HFFc6 (cell line): ENCODE data around the gene HECTD1. TPM values are rescaled to one million over a fixed set of nuclear protein-coding genes. Genes with fewer than 3 reads are reported as not detected.
"Not testable (repeated sequence)": the region's sequence is repeated elsewhere in the genome, so short reads cannot be mapped to it uniquely, and the experiment has no call there.

Source experiments
- DNase-seq: peaks from one replicate; pipeline ENCODE4 v3.0.0-alpha.2; 2018
- H3K27ac Mint-ChIP-seq: 2 replicates; pipeline ENCODE4 v1.8.0; 2020; ENCODE audit warnings: mild to moderate bottlenecking, mixed read lengths
- H3K27me3 Mint-ChIP-seq: 2 replicates; pipeline ENCODE4 v1.8.0; 2021; ENCODE audit warnings: mild to moderate bottlenecking, moderate library complexity, mixed read lengths; ENCODE audit not compliant: insufficient read depth
- H3K36me3 Mint-ChIP-seq: 2 replicates; pipeline ENCODE4 v1.8.0; 2021; ENCODE audit warnings: low read depth, mixed read lengths
- H3K4me1 Mint-ChIP-seq: 2 replicates; pipeline ENCODE4 v1.8.0; 2020; ENCODE audit warnings: low read depth, mixed read lengths
- H3K4me3 Mint-ChIP-seq: 2 replicates; pipeline ENCODE4 v1.8.0; 2020; ENCODE audit warnings: mild to moderate bottlenecking, moderate library complexity, mixed read lengths
- H3K9me3 Mint-ChIP-seq: 2 replicates; pipeline ENCODE4 v1.8.0; 2020; ENCODE audit warnings: mild to moderate bottlenecking, mixed read lengths
- total RNA-seq, 6 experiments: library from RNA; stranded (reverse); fragmentation: NEBNext Ultra II Directional; extraction: Animal tissue kit (Norgen Biotek cat#: 25700); gene quantifications; 2 replicates in 1 of 6; 3 replicates in 5 of 6; pipeline ENCODE4 v1.2.3, GENCODE V29; 2021
- TF ChIP-seq, protein P1 (sequence below): fragments of 200-600 bp; sonication (generic); IDR thresholded peaks from 2 replicates; pipeline ENCODE4 v1.5.0; 2021; ENCODE audit warnings: antibody characterized with exemption, mild to moderate bottlenecking

The HECTD1 gene
- total RNA-seq, 6 experiments from 2014 or later: 125 to 153 (median 145) TPM

DNA sequence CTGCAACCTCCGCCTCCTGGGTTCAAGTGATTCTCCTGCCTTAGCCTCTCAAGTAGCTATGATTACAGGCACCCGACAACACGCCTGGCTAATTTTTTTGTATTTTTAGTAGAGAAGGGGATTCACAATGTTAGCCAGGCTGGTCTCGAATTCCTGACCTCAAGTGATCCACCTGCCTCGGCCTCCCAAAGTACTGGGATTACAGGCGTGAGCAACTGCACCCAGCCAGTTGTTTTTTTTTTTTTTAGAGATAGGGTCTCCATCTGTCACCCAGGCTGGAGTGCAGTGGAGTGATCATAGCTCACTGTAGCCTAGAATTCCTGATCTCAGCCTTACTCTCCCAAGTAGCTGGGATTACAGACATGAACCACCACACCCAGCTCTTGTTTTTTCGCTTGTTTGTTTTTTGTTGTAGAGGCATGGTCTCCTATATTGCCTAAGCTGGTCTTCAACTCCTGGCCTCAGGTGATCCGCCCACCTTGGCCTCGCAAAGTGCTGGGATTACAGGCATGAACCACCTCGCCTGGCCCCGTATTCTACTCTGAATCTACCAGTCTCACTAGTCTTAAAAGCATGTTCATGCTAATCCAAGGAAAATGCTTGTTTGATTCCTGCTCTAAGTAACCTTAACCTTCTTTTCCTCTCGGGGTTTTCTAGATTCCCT is 149.8 kb downstream of the HECTD1 start:
- Mint-ChIP-seq H3K4me3 (no peak overlapping the region), H3K36me3 (no peaks in the 10 kb centered on the region), H3K9me3 (no peaks in the 10 kb centered on the region), H3K4me1 (peaks cover 20% of the 10 kb centered on the region), H3K27ac (no peak overlapping the region), H3K27me3 (no peaks in the 10 kb centered on the region; the same call in 1 of the 2 replicates)
- DNase-seq: no peak
- TF ChIP-seq, protein P1, sequence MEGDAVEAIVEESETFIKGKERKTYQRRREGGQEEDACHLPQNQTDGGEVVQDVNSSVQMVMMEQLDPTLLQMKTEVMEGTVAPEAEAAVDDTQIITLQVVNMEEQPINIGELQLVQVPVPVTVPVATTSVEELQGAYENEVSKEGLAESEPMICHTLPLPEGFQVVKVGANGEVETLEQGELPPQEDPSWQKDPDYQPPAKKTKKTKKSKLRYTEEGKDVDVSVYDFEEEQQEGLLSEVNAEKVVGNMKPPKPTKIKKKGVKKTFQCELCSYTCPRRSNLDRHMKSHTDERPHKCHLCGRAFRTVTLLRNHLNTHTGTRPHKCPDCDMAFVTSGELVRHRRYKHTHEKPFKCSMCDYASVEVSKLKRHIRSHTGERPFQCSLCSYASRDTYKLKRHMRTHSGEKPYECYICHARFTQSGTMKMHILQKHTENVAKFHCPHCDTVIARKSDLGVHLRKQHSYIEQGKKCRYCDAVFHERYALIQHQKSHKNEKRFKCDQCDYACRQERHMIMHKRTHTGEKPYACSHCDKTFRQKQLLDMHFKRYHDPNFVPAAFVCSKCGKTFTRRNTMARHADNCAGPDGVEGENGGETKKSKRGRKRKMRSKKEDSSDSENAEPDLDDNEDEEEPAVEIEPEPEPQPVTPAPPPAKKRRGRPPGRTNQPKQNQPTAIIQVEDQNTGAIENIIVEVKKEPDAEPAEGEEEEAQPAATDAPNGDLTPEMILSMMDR: no peak

DNA sequence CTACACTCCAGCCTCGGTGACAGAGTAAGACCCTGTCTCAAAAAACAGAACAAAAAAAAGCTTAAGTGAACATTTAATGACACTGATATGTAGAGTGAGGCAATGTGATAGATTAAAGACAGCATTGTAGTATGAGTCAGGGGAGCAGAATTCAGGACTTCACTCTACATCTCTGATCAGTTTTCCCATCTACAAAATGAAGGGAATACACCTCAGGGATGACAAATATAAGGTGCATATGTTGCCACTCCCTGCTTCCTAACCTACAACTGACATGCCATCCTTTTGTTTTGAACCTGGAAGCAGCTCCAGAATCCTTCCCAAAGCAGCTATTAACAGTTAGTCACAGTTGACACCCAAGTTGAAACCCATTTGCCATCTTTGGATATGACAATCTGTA is 150.6 kb downstream of the HECTD1 start:
- Mint-ChIP-seq H3K27ac (no peak overlapping the region), H3K27me3 (no peaks in the 10 kb centered on the region; the same call in 1 of the 2 replicates), H3K4me1 (peaks cover 20% of the 10 kb centered on the region), H3K36me3 (no peaks in the 10 kb centered on the region), H3K9me3 (no peaks in the 10 kb centered on the region), H3K4me3 (no peak overlapping the region)
- TF ChIP-seq, protein P1: no peak
- no peak for DNase-seq

DNA sequence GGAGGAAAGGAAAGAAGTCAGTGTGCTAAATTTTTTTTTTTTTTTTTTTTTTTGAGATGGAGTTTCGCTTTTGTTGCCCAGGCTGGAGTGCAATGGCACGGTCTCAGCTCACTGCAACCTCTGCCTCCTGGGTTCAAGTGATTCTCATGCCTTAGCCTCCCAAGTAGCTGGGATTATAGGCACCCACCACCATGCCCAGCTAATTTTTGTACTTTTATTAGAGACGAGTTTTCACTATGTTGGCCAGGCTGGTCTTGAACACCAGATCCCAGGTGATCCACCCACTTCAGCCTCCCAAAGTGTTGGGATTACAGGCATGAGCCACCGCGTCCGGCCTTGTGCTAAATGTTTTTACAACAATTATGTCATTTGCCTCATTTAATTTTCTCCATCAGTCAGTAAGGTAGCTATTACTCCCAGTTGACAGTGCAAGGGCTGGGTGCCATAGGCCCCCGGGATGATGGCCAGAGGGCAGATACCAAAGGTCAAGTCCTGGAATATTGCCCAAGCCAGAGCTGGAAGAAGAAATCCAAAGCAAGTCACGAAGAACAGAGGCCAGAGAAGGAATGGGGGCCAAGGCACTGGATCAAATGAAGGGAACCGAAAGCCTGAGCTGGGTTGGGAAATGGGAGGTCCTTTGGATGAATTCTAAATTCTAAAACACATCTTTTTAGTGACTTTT is 154.5 kb downstream of the HECTD1 start:
- not testable (repeated sequence) for H3K9me3 Mint-ChIP-seq

DNA sequence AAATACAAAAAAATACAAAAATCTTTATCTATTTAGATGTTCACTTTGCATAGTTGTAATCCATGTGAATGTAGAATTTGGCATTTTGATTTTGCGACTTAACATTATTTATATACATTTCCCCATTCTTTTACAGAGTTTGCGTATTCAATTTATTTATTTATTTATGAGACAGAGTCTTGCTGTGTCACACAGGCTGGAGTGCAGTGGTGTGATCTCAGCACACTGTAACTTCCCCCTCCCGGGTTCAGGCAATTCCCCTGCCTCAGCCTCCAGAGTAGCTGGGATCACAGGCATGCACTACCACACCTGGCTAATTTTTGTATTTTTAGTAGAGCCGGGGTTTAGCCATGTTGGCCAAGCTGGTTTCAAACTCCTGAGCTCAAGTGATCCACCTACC is 156.1 kb downstream of the HECTD1 start:
- Mint-ChIP-seq H3K27ac (no peak overlapping the region), H3K36me3 (no peaks in the 10 kb centered on the region; the same call in 1 of the 2 replicates), H3K4me1 (peaks cover 6% of the 10 kb centered on the region), H3K27me3 (no peaks in the 10 kb centered on the region), H3K9me3 (no peaks in the 10 kb centered on the region), H3K4me3 (no peak overlapping the region)
- TF ChIP-seq, protein P1: no peak
- DNase-seq: no peak

More for the DNA sequence above, 154.5 kb downstream of the HECTD1 start:
- H3K4me1 Mint-ChIP-seq: peaks cover 11% of the 10 kb centered on the region
- not testable (repeated sequence) for H3K36me3 Mint-ChIP-seq, H3K27ac Mint-ChIP-seq, H3K4me3 Mint-ChIP-seq, H3K27me3 Mint-ChIP-seq, DNase-seq

DNA sequence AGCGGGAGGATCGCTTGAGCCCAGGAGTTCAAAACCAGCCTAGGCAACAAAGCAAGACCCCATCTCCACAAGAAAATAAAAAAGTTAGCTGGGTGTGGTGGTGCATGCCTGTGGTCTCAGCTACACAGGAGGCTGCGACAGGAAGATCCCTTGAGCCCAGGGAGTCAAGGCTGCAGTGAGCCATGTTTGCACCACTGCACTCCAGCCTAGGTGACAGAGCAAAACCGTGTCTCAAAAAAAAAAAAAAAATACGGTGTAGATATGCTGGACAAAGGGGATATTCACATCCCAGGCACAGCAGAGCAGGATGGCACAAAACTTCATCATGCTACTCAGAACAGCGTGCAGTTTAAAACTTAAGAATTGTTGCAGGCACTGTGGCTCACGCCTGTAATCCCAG is 156.6 kb downstream of the HECTD1 start:
- Mint-ChIP-seq H3K27ac (no peak overlapping the region), H3K9me3 (no peaks in the 10 kb centered on the region), H3K27me3 (no peaks in the 10 kb centered on the region), H3K4me3 (no peak overlapping the region), H3K36me3 (no peaks in the 10 kb centered on the region; the same call in 1 of the 2 replicates), H3K4me1 (peaks cover 6% of the 10 kb centered on the region)
- no peak for DNase-seq
- TF ChIP-seq, protein P1: no peak

Other genes with a start within 250 kb of the HECTD1 start
- gene AP4S1, start 182.1 kb downstream of the HECTD1 start, total RNA-seq: 10 to 100 TPM in 1 of 6 experiments, 1 to 10 TPM in 5; 6.5 to 10.0 (median 7.5) TPM
- 10 to 100 TPM; 34.5 to 40.6 (median 38.6) TPM for gene STRN3, start 181.4 kb downstream of the HECTD1 start, total RNA-seq
- gene HEATR5A, start 212.8 kb upstream of the HECTD1 start, total RNA-seq: 10 to 100 TPM; 59.7 to 83.3 (median 66.4) TPM
- 10 to 100 TPM; 24.8 to 31.3 (median 29.0) TPM for gene DTD2, start 249.7 kb upstream of the HECTD1 start, total RNA-seq